Measurements from ENCODE around the gene NUP98.
"Not testable (repeated sequence)": the region's sequence is repeated elsewhere in the genome, so short reads cannot be mapped to it uniquely, and the experiment has no call there.

NUP98 gene

DNA sequence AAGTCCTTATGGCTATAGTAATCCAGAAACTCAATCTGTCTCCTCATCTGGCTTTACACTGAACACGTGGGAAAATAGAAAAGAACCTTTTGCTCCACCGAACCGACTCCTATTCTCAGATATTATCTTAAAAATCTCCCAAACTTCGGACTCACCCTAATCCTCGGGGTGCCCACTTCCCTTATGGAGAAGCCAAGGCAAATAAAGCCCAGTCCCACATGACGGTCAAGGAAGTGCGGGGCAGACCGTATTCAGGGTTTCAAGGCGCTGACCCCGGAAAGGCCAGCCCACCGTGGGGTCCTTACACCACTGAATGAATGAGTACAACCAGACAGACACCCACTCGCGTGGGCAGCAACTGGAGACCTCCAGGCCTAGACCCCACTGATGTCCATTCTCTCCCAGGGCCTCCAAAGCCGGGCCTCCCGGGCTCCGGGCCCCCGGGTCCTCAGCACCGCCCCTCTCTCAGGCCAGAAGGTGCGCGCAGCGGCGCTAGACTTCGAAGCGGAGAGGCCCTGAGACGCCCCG lies 489 bp downstream of the NUP98 start:
- DNase-seq: no peak

DNA sequence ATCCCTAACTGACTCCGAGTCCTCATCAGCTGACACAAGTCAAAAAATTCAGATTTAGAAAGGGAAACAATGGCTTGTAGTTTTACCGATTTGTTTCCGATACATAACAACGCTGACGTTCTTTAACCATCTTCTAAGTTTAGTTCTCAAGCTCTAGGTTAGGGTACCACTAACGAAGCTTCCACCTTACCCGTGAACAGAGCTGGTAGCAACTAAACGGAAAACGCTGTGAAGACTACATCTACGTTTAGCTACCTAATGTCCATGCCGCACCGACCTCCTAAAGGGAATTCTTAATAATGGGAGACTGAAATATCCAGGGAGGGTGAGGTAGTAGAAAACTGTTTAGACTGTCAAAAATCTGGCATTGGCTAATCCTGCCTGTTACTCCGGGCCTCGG lies 1.0 kb downstream of the NUP98 start:
- no peak for DNase-seq

DNA sequence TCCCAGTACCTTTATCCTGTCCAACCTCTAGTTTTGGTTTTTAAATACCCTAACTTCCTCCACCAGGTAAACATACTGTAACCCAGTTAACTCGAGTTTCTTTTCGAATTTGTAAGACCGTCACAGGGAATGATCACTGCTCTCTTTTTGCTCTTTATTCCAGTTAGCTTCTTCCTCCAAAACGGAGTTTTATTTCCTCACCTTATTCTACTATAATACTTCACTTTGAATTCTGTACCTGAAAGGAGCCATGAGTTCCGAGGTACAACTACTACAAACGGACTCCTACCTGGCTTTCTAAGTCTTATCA lies 1.4 kb downstream of the NUP98 start:
- no peak for DNase-seq

DNA sequence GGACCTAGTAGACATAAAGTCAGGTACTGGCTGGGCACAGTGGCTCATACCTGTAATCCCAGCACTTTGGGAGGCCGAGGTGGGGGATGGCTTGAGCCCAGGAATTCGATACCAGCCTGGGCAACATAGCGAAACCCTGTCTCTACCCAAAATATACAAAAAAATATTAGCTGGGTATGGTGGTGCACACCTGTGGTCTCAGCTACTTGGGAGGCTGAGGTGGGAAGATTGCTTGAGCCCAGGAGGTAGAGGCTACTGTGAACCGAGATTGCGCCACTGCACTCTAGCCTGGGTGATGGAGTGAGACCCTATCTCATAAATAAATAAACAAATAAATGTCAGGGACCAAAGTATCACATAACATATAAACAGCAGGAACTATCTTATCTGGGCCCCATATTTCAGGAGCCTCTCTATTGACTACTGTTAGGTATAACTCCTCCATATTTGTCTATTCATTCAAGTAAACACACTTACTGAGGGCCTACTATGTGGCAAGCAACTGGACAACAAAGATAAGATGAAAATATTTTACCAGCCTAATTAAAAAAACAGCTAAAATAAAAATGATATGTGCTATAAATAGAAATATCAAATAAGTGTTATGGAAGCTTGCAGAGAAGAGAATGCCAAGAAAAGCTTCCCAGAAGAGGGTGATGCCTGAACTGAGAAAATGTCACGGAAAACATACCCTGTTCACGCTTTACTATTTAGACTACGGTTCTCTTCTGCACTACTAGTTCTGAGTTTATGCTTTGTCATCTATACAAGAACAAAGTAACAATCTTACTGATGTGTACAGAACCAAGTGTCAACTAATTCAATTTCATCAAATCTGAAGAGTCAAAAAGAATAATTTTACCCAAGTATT lies 2.0 kb downstream of the NUP98 start:
- DNase-seq: no peak

DNA sequence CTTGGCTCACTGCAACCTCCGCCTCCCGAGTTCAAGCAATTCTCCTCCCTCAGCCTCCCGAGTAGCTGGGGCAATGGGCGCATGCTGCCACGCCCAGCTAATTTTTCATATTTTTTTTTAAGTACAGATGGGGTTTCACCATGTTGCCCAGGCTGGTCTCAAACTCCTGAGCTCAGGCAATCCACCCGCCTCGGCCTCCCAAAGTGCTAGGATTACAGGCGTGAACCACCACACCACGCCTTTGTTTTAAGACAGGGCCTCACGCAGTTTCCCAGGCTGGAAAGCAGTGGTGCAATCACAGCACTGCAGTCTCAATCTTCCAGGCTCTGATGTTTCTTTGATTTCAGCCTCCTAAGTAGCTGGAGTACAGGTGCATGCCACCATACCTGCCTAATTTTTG lies 3.0 kb downstream of the NUP98 start:
- not testable (repeated sequence) for DNase-seq

DNA sequence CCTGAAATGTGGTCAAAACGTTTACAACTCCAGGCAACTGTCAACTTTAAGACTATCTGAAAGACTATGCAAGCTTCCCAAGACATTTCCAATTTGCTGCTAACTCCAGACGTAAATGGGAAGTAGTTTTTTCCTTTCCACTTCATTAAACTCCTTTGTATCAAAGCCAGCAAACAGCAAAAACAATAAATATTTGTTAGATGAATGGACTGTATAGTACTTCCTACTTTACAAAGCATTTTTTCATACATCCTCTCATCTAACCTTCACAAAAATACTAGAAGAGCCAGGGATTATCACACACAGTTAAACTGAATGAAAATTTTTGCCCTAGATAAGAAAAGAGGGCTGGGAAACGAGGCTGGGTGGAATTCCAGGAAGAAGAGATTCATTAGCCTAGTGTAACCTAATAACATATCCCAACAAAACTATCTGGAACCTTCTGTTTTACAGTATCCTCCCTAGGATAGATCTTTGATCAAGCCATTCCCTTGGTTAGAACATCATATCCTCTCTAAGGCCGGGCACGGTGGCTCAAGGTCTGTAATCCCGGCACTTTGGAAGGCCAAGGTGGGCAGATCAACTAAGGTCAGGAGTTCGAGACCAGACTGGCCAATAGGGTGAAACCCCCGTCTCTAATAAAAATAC lies 10.4 kb downstream of the NUP98 start:
- DNase-seq: no peak

DNA sequence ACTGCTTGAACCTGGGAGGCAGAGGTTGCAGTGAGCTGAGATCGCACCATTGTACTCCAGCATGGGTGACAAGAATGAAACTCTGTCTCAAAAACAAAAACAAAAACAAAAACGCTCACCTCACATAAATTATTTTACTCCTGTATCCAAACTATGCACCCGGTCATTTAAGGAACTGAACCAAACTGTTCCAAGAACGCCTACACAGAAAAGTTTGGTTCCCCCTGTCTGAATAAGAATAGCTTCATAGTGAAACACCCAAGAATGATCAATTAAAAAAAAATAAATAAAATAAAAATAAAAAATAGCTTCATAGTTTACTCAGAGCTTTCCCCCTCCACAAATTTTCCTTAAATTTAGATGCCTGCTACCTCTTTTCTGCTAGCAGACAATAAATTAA lies 13.7 kb downstream of the NUP98 start:
- DNase-seq: no peak

DNA sequence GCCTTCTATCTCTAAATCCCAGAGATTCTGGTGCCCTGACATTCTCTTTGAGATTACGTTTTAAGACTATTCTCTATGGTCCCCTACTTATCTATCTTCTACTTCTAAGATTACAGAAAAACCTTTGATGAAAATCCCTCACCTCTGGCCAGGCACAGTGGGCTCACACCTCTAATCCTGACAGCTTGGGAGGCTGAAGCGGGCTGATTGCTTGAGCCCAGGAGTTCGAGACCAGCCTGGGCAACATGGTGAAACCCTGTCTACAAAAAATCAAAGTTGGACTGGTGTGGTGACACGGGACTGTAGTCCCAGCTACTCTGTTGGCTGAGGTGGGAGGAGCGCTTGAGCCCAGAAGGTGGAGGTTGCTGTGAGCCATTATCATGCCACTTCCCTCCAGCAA lies 14.4 kb downstream of the NUP98 start:
- no peak for DNase-seq

DNA sequence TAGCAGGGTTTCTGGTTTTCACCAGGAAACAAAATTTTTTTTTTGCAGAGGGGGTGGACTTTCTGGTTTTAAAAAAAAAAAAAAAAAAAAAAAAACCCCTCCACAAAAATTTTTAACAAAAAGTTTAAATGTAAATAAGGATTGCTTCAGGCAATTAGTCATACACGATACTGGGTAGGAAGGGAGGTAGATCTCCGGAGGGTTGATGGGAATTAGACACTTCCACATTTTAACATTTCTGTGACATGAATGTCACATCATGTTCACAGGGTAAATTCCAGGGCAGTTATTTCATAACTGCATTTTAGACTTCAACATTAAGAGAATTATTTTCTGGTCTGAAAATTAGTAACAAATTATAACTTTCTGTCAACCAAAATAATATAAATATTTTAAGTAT lies 15.9 kb downstream of the NUP98 start:
- DNase-seq: no peak

DNA sequence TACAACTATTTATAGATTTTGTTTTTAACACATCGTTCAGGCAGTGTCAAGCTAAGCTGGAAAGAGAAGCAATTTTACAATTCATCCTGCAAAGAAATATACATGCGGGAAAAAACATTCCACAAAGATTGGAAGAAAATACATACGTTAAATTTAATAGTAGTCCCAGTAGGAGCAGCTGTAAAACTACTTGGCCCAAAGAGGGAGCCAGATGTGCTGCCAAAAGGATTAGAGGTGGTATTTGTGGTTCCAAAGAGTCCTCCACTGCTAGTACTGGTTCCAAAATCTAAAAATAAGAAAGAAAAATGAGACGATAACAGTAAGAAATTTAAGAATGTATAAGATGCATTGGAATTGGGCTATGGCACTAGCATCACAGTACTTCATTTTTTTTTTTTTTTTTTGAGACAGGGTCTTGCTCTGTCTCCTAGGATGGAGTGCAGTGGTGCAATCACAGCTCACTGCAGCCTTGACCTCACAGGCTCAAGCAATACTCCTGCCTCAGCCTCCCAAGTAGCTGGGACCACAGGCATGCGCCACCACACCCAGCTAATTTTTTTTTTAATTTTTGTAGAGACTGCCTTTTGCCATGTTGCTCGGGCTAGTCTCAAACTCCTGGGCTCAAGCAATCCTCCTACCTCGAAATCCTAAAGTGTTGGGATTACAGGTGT lies 21.5 kb downstream of the NUP98 start:
- DNase-seq: no peak

DNA sequence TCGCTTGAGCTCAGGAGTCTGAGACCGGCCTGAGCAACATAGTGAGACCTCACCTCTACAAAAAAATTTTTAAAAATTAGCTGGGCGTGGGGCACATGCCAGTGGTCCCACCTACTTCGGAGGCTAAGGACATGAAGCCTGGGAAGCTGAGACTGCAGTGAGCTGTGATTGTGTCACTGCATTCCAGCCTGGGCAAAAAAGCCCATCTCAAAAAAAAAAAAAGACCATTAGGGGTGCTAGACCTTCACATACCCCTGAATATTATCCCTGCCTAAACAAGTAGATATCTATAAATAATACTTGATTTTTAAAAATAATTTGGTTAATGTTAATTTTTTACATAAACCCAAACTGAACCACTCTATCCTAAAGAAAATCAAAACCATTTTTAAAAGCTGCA lies 24.2 kb downstream of the NUP98 start:
- no peak for DNase-seq

DNA sequence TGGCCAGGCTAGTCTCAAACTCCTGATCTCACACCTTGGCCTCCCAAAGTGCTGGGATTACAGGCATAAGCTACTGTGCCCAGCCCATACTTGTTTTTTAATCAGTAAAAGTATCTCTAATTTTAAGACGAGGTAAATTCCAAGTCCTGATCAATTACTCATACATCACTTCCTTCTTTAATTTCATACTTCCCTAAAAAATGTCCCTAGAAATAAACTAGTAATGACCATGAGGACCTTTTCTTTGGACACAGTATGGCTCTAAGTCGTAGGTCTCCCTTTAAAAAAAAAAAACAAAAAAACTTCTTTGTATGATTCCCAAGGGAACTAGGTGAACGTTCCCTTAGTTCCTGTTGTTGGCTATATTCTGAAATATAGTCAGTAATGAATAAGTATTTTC lies 29.8 kb downstream of the NUP98 start:
- no peak for DNase-seq

DNA sequence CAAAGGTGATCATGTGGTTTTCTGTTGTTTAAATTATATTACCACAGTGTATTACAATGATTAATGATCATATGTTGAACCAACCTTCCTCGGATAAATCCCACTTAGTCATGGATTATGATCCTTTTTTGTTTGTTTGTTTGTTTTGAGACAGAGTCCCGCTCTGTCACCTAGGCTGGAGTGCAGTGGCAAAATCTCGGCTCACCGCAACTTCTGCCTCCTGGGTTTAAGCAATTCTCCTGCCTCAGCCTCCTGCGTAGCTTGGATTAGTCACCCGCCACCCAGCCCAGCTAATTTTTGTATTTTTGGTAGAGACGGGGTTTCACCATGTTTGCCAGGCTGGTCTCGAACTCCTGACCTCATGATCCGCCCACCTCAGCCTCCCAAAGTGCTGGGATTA lies 30.5 kb downstream of the NUP98 start:
- DNase-seq: not testable (repeated sequence)

DNA sequence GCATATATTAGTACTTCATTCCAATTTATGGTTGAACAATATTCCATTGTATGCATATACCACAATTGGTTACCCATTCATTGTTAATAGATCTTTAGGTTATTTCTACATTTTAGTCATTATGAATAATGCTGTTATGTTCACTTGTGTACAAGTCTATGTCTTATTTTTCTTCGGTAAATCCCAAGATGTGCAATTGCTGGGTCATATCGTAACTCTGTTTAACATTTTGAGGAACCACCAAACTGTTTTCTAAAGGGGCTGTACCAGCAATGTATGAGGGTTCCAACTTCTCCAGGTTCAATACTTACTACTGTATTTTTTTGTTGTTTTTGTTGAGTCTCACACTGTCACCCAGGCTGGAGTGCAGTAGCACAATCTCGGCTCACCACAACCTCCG lies 33.1 kb downstream of the NUP98 start:
- DNase-seq: no peak

DNA sequence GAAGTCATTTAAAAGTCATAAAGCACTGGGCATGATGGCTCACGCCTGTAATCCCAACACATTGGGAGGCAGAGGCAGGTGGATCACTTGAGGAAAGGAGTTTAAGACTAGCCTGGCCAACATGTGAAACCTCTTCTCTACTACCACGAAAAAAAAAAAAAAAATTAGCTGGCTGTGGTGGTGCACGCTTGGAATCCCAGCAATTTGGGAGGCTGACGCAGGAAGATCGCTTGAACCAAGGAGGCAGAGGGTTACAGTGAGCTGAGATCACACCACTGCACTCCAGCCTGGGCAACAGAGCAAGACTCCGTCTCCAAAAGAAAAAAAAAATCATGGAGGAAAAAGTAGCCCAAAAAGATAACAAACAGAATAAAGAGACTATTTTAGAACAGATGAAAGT lies 42.2 kb downstream of the NUP98 start:
- DNase-seq: no peak

DNA sequence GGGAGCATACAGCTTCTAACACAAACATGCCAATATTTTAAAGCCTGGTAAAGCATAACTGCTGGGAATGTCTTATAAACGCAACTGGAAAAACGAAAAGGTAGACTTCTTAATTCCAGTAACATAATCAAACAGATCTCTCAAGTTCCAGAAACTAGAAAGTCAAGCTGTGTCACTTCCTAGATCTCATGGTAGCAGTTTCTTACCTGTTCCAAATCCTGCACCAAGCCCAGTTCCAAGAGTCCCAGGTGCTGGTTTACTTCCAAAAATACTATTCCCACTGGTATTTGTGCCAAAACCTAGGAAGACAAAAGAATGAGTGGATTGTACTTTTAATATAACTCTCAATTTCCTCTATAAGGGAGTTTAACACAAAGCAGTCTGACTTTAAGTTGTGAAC lies 44.2 kb downstream of the NUP98 start:
- no peak for DNase-seq

DNA sequence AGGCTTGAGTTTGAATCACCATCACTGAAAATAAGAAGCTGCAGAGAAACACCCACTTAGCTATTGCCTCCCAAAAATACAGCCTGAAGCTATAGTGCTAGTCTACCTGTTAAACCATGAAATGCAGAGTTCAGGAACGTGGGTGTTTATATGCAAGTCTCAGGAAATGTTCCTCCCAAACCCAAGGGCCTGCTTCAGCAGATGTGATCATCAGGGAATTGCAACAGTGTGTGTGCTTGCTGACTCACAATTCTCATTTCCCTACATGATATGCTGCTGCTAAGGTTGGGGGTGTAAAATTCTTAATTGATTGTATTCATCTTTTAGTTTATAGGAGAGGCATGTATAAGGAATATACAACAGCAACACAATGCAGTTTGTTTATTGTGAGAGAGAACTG lies 49.6 kb downstream of the NUP98 start:
- no peak for DNase-seq

DNA sequence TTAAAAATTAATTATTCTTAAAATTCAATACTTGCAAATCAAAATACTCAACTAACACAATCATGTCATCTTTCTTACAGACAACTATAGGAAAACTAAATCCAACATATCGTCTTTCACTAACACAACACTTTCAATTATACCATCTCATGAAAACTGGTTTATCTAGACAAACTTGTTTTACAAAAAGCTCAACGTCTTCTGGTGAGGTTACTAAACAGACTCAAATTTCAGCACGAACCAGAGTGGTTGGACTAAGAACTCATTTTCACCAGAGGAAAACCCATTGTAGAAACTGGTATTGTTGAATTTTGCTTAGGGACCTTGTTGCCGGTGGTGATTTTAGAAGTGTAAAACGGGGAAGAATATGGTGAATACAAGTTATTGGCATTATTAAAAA lies 52.2 kb downstream of the NUP98 start:
- no peak for DNase-seq

DNA sequence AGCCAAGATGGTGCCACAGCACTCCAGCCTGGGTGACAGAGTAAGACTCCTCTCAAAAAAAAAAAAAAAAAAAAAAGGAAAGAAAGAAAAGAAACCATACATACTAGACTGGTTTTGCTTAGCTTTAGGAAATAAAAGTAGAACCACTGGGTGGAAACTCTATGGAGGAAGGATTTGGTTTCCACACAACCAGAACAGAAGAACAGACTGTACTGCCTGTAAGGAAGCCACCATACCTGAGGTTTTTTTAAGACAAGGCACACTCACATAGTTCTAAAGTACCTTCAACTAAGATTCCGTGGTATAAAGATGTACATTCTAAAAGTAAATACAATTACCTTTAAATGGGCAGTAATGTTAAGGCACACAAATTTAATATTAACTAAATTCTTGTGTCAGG lies 58.6 kb downstream of the NUP98 start:
- DNase-seq: no peak

DNA sequence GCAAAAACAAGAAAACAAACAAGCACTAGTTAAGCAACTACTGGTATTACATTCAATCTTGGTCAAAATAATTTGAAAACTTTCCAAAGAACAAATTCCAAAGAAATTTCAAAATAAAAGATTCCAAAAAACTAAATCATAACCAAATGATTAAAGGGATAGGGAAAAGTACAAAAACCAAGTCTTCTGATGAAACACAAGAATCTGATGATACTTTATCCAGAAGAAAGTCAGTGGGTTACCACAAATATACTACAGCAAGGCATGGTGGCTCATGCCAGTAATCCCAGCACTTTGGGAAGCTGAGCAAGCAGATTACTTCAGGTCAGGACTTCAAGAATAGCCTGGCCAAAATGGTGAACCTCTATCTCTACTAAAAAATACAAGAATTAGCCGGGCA lies 59.1 kb downstream of the NUP98 start:
- no peak for DNase-seq

DNA sequence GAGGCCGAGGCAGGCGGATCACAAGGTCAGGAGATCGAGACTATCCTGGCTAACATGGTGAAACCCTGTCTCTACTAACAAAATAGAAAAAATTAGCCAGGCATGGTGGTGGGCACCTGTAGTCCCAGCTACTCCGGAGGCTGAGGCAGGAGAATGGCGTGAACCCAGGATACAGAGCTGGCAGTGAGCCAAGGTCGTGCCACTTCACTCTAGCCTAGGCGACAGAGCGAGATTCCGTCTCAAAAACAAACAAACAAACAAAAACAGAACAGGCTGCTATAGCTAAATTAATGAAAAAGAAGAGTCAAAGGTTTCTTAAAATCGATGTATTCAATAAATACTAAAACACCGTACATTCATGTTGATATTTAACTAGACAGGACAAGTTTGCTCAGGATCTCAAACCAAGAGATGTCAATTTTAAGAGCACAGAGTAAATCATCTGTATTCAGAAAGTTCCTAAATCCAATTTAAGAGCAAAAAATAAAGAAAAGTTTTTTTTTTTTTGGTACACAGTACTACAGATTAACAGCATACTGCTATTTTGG lies 59.9 kb downstream of the NUP98 start:
- no peak for DNase-seq

DNA sequence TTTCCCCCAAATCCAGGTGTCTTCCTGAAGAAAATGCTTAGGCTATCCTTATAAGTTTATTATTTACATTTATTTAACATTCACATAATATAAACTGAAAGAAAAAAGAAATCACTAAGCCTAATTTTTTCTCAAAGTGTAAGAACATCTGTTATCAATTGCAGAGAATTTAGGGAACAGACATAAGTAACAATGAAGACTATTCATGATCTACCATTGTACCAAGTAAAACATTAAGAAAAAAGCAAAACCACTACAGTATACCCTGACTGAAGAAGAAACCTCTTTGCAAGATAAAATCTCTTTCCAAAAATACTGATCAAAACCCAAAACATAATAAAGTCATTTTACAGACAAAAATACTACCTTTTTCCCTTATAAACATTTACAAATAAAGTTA lies 60.5 kb downstream of the NUP98 start:
- DNase-seq: no peak

DNA sequence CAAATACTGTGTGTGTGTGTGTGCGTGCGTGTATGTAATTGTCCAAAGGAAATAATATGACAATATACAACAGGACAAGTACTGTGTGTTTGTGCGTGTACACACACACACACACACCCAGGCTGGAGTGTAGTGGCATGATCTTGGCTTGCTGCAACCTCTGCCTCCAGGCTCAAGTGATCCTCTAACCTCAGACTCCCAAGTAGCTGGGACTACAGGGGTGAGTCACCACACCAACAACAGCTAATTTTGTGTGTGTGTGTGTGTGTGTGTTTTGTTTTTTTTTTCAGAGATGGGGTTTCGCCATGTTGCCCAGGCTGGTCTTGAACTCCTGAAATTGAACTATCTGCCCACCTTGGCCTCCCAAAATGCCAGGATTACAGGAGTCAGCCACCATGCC lies 61.5 kb downstream of the NUP98 start:
- no peak for DNase-seq
